K562 (cell line): ENCODE results near the gene WDR35. TPM values are rescaled to one million over a fixed set of nuclear protein-coding genes. Genes with fewer than 3 reads are reported as not detected.

Experiments
- ATAC-seq: fragments of 200-7000 bp; cut with Tn5 transposase; 3 replicates; pipeline ENCODE4 v1.9.1; 2020; ENCODE audit warnings: moderate library complexity
- BruUV-seq: library from RNA; stranded (reverse); fragments of 400-500 nt; replicated peaks from 2 replicates; lab custom pipeline; 2021; lab: Mats Ljungman, UMichigan
- CTCF ChIA-PET: fragments of 300-600 bp; formaldehyde crosslinking; extraction: SDS; loops from one replicate; lab custom pipeline; 2021; ENCODE audit warnings: low intra/inter-chr PET ratio; lab: Yijun Ruan, JAX
- POLR2A ChIA-PET: fragments of 300-600, 350-650 bp; sonication (Branson Sonifier 250); formaldehyde crosslinking; extraction: SDS; loops from one replicate; lab custom pipeline; 2021; ENCODE audit warnings: antibody characterized with exemption, inconsistent platforms; lab: Yijun Ruan, JAX
- DNase-seq, 4 experiments: peaks; one replicate each; pipeline versions ENCODE4 v3.0.0 to v3.0.0-alpha.2; 2011 to 2018; ENCODE audit warnings: low spot score in 3 of 4, mixed read lengths in 3 of 4; ENCODE audit errors: extremely low read depth in 1 of 4
- FAIRE-seq: peaks from 2 replicates; lab custom pipeline; 2011; peaks lifted over from hg19 to GRCh38; lab: Jason Lieb, UNC
- H2AFZ ChIP-seq: 2 replicates; pipeline ENCODE4 v1.6.0; 2011; ENCODE audit warnings: low read depth, low read length, control low read depth, inconsistent platforms
- H3K27ac ChIP-seq: fragments of 200-600 bp; 3 replicates; pipeline ENCODE4 v1.8.0; 2011; ENCODE audit warnings: low read depth, mild to moderate bottlenecking, control low read depth, inconsistent platforms, low read length, moderate library complexity, mixed read lengths; ENCODE audit errors: extremely low read depth
- H3K27me3 ChIP-seq, 2 experiments: fragments of 300-600 bp in 1 of 2; 2 replicates in 1 of 2; 3 replicates in 1 of 2; pipeline versions ENCODE4 v1.6.0 to v1.8.0; 2011; ENCODE audit warnings: inconsistent platforms in 2 of 2, low read length in 2 of 2, mild to moderate bottlenecking in 1 of 2, mixed read lengths in 1 of 2, moderate library complexity in 1 of 2; ENCODE audit not compliant: control insufficient read depth in 2 of 2, insufficient read depth in 2 of 2
- H3K36me3 ChIP-seq: fragments of 300-600 bp; 3 replicates; pipeline ENCODE4 v1.8.0; 2011; ENCODE audit warnings: mild to moderate bottlenecking, low read length, inconsistent platforms; ENCODE audit not compliant: control insufficient read depth, insufficient read depth
- H3K4me1 ChIP-seq, 2 experiments: fragments of 200-600 bp in 1 of 2; replicated peaks in 1 of 2; 2 replicates in 1 of 2; 3 replicates in 1 of 2; pipeline versions ENCODE4 v1.5.1 to v1.8.0; 2011; ENCODE audit warnings: inconsistent platforms in 2 of 2, low read length in 2 of 2, mild to moderate bottlenecking in 1 of 2, mixed read lengths in 1 of 2, moderate library complexity in 1 of 2; ENCODE audit not compliant: control insufficient read depth in 2 of 2, insufficient read depth in 2 of 2
- H3K4me2 ChIP-seq: 2 replicates; pipeline ENCODE4 v1.6.1; 2011; ENCODE audit warnings: low read length, control low read depth, inconsistent platforms, mixed read lengths; ENCODE audit not compliant: insufficient read depth
- H3K4me3 ChIP-seq: fragments of 200-600 bp; sonication (generic), shearing (Covaris generic); 2 replicates; pipeline ENCODE4 v1.5.1; 2016; ENCODE audit warnings: control low read depth, inconsistent platforms
- H3K79me2 ChIP-seq: fragments of 200-600 bp; 3 replicates; pipeline ENCODE4 v1.8.0; 2011; ENCODE audit warnings: low read length, inconsistent platforms; ENCODE audit not compliant: control insufficient read depth, insufficient read depth
- H3K9ac ChIP-seq, 2 experiments: 2 replicates each; pipeline versions ENCODE4 v1.6.0 to v1.6.1; 2011; ENCODE audit warnings: low read depth in 2 of 2, low read length in 2 of 2, control low read depth in 1 of 2, inconsistent platforms in 1 of 2, mild to moderate bottlenecking in 1 of 2, mixed read lengths in 1 of 2; ENCODE audit not compliant: insufficient read depth in 1 of 2
- H3K9me1 ChIP-seq: one replicate; pipeline ENCODE4 v1.6.0; 2011; ENCODE audit warnings: inconsistent platforms, mild to moderate bottlenecking, low read length, moderate library complexity; ENCODE audit not compliant: control insufficient read depth, insufficient read depth
- H3K9me3 ChIP-seq: replicated peaks from 2 replicates; pipeline ENCODE4 v1.5.1; 2011; ENCODE audit warnings: low read depth, low read length, inconsistent platforms; ENCODE audit not compliant: control insufficient read depth, insufficient read depth
- H4K20me1 ChIP-seq: replicated peaks from 2 replicates; pipeline ENCODE4 v1.6.1; 2011; ENCODE audit warnings: low read length, inconsistent platforms, mixed read lengths; ENCODE audit not compliant: control insufficient read depth, insufficient read depth
- ELF1 ChIP-seq: fragments of 200-800 bp; sonication (Bioruptor generic); IDR thresholded peaks from 2 replicates; pipeline ENCODE4 v1.6.1; 2016; ENCODE audit warnings: missing genetic modification characterization, missing compliant biosample characterization
- EP300 ChIP-seq: IDR thresholded peaks from 2 replicates; pipeline ENCODE4 v1.6.1; 2012; ENCODE audit warnings: low read length, improper control_type of control experiment
- GTF2E2 ChIP-seq: fragments of 200-800 bp; sonication (Bioruptor generic); IDR thresholded peaks from 2 replicates; pipeline ENCODE4 v1.6.1; 2016; ENCODE audit warnings: missing genetic modification characterization, missing compliant biosample characterization
- IFI16 ChIP-seq: fragments of 250-450 bp; sonication (Bioruptor Pico); IDR thresholded peaks from 2 replicates; pipeline ENCODE4 v2.1.2; 2022; ENCODE audit warnings: mild to moderate bottlenecking, inconsistent platforms
- ZFPM2 ChIP-seq: fragments of 250-450 bp; sonication (Bioruptor Pico); IDR thresholded peaks from 2 replicates; pipeline ENCODE4 v1.5.1; 2022; ENCODE audit warnings: mild to moderate bottlenecking
- WGBS: fragments of 100-300 bp; shearing (Covaris generic); methylation state at CpG from one replicate; pipeline ENCODE4 v1.1.6; 2016; ENCODE audit warnings: low coverage, mixed read lengths; ENCODE audit not compliant: insufficient coverage; ENCODE audit errors: missing lambda C conversion rate; 5-methylcytosine and 5-hydroxymethylcytosine counted together
- in situ Hi-C: fragments of 300-500 bp; cut with MboI; formaldehyde crosslinking; loops from 4 replicates; pipeline ENCODE4 v1.15.0; 2018; ENCODE audit warnings: inconsistent platforms, mixed read lengths
- intact Hi-C: fragments of 100-400 bp; cut with micrococcal nuclease; formaldehyde crosslinking; loops from 2 replicates; pipeline ENCODE4 v1.14.2; 2022
- polyA plus RNA-seq, 8 experiments: library from polyadenylated mRNA; depleted of rRNA in 4 of 8; stranded (reverse) in 5 of 8; unstranded in 3 of 8; fragments of >200 nt; fragmentation: Nextera tagmentation in 2 of 8; fragmentation: Illumina TruSeq in 1 of 8; extraction: Ambion mirVana in 2 of 8; extraction: Trizol in 1 of 8; gene quantifications; 2 replicates each; pipeline versions ENCODE4 v1.2.1 to v1.2.3, GENCODE V29; 2011 to 2014; ENCODE audit warnings: inconsistent platforms in 1 of 8, missing spikeins in 1 of 8
- total RNA-seq, 7 experiments: library from RNA; depleted of rRNA in 6 of 7; stranded (reverse); fragments of >200 nt in 6 of 7; fragmentation: Illumina TruSeq in 2 of 7; extraction: Trizol in 2 of 7; gene quantifications; 2 replicates each; pipeline versions ENCODE4 v1.2.1 to v1.2.3, GENCODE V29; 2011 to 2021; ENCODE audit warnings: low replicate concordance in 1 of 7
- TF ChIP-seq, protein P1 (sequence below): IDR thresholded peaks from 2 replicates; pipeline ENCODE4 v1.6.1; 2016; ENCODE audit warnings: missing genetic modification characterization, missing compliant biosample characterization
- TF ChIP-seq, protein P2 (sequence below): sonication (generic); IDR thresholded peaks from 2 replicates; pipeline ENCODE4 v1.6.1; 2016

WDR35 gene
- total and polyA plus RNA-seq, 9 of the 15 experiments (the other 6 are each of a cell fraction or from before 2014, with no cell fraction given): 3.3 to 13.1 (median 8.0) TPM

DNA sequence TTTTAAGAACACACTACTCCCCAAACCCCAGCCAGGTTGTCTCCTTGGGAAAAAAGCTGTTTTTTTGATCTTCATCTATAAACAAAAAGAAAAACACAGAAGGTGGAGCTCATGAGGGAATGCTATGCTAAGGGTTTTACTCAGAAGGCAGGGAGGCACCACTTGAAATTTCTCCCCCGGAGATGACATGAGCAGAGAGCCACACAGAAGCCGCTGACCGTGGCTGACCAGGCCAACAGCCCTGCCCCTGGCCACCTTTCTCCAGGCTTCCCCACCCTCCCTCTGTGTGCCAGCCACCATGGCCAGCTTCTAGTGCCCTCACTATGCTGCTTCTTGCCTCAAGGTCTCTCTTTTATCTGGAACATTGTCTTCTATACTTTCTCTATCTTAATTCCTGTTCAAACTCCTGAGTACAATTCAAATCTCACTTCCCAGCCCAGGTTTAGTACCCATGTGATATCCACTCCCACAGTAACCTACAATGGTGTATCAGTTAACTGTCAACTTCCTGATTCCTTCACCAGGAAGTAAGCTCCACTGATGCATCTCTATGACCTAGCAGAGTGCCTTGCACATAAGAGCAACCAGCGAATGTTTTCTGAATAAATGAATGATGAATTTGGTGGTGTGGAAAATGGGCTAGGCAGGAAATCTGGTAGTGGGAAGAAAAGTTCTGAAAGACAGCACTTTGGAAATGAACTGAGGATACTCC lies 46.2 kb upstream of the WDR35 start:
- Histone ChIP-seq H3K9ac (0 out of 4 replicates have a peak overlapping the region, but pooled peaks of 1 of the 2 experiments have one; percentile 44), H3K36me3 (peaks cover 92% of the 10 kb centered on the region), H3K27me3 (no peaks in the 10 kb centered on the region), H3K4me2 (no peak overlapping the region), H3K4me1 (no peaks in the 10 kb centered on the region; a peak in 1 of 5 replicates), H2AFZ (no peak overlapping the region), H4K20me1 (no peaks in the 10 kb centered on the region; the same call in 1 of the 2 replicates), H3K4me3 (no peak overlapping the region), H3K9me3 (no peaks in the 10 kb centered on the region), H3K27ac (peak overlapping the region; percentile 2; the same call in 1 of the 3 replicates), H3K9me1 (no peaks in the 10 kb centered on the region), H3K79me2 (peaks cover 7% of the 10 kb centered on the region; the same call in 1 of the 3 replicates)
- in situ Hi-C loops (no loop called here), intact Hi-C loops (no loop called here)
- FAIRE-seq (peak; percentile 29), DNase-seq (no peak), ATAC-seq (peak; percentile 74)
- 74% methylated on average over 4 of the region's 4 CpGs for WGBS
- no TSS peak for BruUV-seq
- ChIA-PET CTCF (no interaction called here), POLR2A (interaction anchor here (0.7 to 3.8 kb wide), 4 partner anchors 8 to 53 kb away, joined by 3 to 19 read pairs (median 4); no protein-coding TSS in a partner anchor)
- no peak for TF ChIP-seq EP300
- no peak for TF ChIP-seq IFI16
- TF ChIP-seq, protein P1, sequence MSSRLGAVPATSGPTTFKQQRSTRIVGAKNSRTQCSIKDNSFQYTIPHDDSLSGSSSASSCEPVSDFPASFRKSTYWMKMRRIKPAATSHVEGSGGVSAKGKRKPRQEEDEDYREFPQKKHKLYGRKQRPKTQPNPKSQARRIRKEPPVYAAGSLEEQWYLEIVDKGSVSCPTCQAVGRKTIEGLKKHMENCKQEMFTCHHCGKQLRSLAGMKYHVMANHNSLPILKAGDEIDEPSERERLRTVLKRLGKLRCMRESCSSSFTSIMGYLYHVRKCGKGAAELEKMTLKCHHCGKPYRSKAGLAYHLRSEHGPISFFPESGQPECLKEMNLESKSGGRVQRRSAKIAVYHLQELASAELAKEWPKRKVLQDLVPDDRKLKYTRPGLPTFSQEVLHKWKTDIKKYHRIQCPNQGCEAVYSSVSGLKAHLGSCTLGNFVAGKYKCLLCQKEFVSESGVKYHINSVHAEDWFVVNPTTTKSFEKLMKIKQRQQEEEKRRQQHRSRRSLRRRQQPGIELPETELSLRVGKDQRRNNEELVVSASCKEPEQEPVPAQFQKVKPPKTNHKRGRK (tag): no peak
- TF ChIP-seq ZFPM2: no peak
- TF ChIP-seq ELF1 (tag): peak; percentile 58
- 0 out of 2 replicates have a peak, but pooled peaks have one; percentile 24 for TF ChIP-seq GTF2E2
- TF ChIP-seq, protein P2, sequence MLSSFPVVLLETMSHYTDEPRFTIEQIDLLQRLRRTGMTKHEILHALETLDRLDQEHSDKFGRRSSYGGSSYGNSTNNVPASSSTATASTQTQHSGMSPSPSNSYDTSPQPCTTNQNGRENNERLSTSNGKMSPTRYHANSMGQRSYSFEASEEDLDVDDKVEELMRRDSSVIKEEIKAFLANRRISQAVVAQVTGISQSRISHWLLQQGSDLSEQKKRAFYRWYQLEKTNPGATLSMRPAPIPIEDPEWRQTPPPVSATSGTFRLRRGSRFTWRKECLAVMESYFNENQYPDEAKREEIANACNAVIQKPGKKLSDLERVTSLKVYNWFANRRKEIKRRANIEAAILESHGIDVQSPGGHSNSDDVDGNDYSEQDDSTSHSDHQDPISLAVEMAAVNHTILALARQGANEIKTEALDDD: peak; percentile 80; the same call in 1 of the 2 replicates
